H9 (cell line): ENCODE data around the gene FARP1. TPM values are rescaled to one million over a fixed set of nuclear protein-coding genes. Genes with fewer than 3 reads are reported as not detected.

Experiments used
- DNase-seq: peaks from one replicate; pipeline ENCODE4 v3.0.0-alpha.2; 2017
- H2AFZ ChIP-seq: one replicate; pipeline ENCODE4 v1.6.1; 2013; ENCODE audit warnings: mild to moderate bottlenecking, low read length, control low read depth, moderate library complexity
- H2AK5ac ChIP-seq: 2 replicates; pipeline ENCODE4 v1.6.1; 2013; ENCODE audit warnings: low read length, control low read depth, mixed read lengths; ENCODE audit not compliant: insufficient read length
- H2BK120ac ChIP-seq: one replicate; pipeline ENCODE4 v1.6.1; 2013; ENCODE audit warnings: low read depth, mild to moderate bottlenecking, low read length, control low read depth, inconsistent platforms; ENCODE audit not compliant: poor library complexity, severe bottlenecking
- H2BK12ac ChIP-seq: 2 replicates; pipeline ENCODE4 v1.6.1; 2013; ENCODE audit warnings: low read length, control low read depth, mixed read lengths, low read depth; ENCODE audit not compliant: insufficient read length
- H2BK15ac ChIP-seq: 2 replicates; pipeline ENCODE4 v1.6.1; 2013; ENCODE audit warnings: low read depth, low read length, control low read depth
- H2BK20ac ChIP-seq: one replicate; pipeline ENCODE4 v1.6.1; 2013; ENCODE audit warnings: low read depth, mild to moderate bottlenecking, low read length, control low read depth, inconsistent platforms; ENCODE audit not compliant: poor library complexity, severe bottlenecking
- H2BK5ac ChIP-seq: 2 replicates; pipeline ENCODE4 v1.6.1; 2013; ENCODE audit warnings: low read length, control low read depth, mixed read lengths; ENCODE audit not compliant: insufficient read length
- H3K14ac ChIP-seq: 2 replicates; pipeline ENCODE4 v1.6.1; 2013; ENCODE audit warnings: low read length, control low read depth; ENCODE audit not compliant: insufficient read depth
- H3K18ac ChIP-seq: 2 replicates; pipeline ENCODE4 v1.6.1; 2013; ENCODE audit warnings: low read depth, mild to moderate bottlenecking, mixed read lengths, low read length, control low read depth; ENCODE audit not compliant: insufficient read length
- H3K23ac ChIP-seq: 2 replicates; pipeline ENCODE4 v1.6.1; 2013; ENCODE audit warnings: low read length, control low read depth, mixed read lengths, low read depth; ENCODE audit not compliant: insufficient read length
- H3K23me2 ChIP-seq: 2 replicates; pipeline ENCODE4 v1.6.1; 2013; ENCODE audit warnings: low read depth, mild to moderate bottlenecking, mixed read lengths, low read length, control low read depth; ENCODE audit not compliant: insufficient read length, poor library complexity, severe bottlenecking
- H3K27ac ChIP-seq: 2 replicates; pipeline ENCODE4 v1.5.1; 2013; ENCODE audit warnings: low read length, control low read depth, mixed read lengths, low read depth; ENCODE audit not compliant: insufficient read length
- H3K27me3 ChIP-seq: 2 replicates; pipeline ENCODE4 v1.6.1; 2013; ENCODE audit warnings: low read length, control low read depth, inconsistent platforms; ENCODE audit not compliant: insufficient read depth
- H3K4ac ChIP-seq: 2 replicates; pipeline ENCODE4 v1.6.1; 2013; ENCODE audit warnings: low read depth, mild to moderate bottlenecking, control low read depth, inconsistent platforms, low read length, moderate library complexity
- H3K4me1 ChIP-seq: 2 replicates; pipeline ENCODE4 v1.6.1; 2013; ENCODE audit warnings: low read length, control low read depth, inconsistent platforms; ENCODE audit not compliant: insufficient read depth
- H3K4me2 ChIP-seq: 2 replicates; pipeline ENCODE4 v1.6.1; 2013; ENCODE audit warnings: low read length, control low read depth, mixed read lengths; ENCODE audit not compliant: insufficient read length, insufficient read depth
- H3K56ac ChIP-seq: 2 replicates; pipeline ENCODE4 v1.6.1; 2013; ENCODE audit warnings: low read depth, mild to moderate bottlenecking, mixed read lengths, low read length, control low read depth; ENCODE audit not compliant: insufficient read length
- H3K79me1 ChIP-seq: 2 replicates; pipeline ENCODE4 v1.6.1; 2013; ENCODE audit warnings: low read depth, mild to moderate bottlenecking, moderate library complexity, low read length, control low read depth, inconsistent platforms; ENCODE audit not compliant: insufficient read depth, poor library complexity, severe bottlenecking
- H3K79me2 ChIP-seq: 2 replicates; pipeline ENCODE4 v1.6.1; 2013; ENCODE audit warnings: low read length, control low read depth, inconsistent platforms; ENCODE audit not compliant: insufficient read depth
- H3K9ac ChIP-seq: 2 replicates; pipeline ENCODE4 v1.6.1; 2013; ENCODE audit warnings: low read length, control low read depth, mixed read lengths; ENCODE audit not compliant: insufficient read length; ENCODE audit errors: extremely low read depth
- H3K9me3 ChIP-seq: one replicate; pipeline ENCODE4 v1.6.1; 2013; ENCODE audit warnings: low read depth, low read length, inconsistent platforms; ENCODE audit not compliant: control insufficient read depth
- H3T11ph ChIP-seq: one replicate; pipeline ENCODE4 v1.6.1; 2013; ENCODE audit warnings: mild to moderate bottlenecking, low read length, control low read depth, inconsistent platforms
- H4K20me1 ChIP-seq: one replicate; pipeline ENCODE4 v1.6.1; 2013; ENCODE audit not compliant: control insufficient read depth, insufficient read length, insufficient read depth
- H4K5ac ChIP-seq: 2 replicates; pipeline ENCODE4 v1.6.1; 2013; ENCODE audit warnings: low read depth, mild to moderate bottlenecking, mixed read lengths, low read length, control low read depth; ENCODE audit not compliant: insufficient read length
- H4K8ac ChIP-seq: replicated peaks from 2 replicates; pipeline ENCODE4 v1.6.1; 2013; ENCODE audit warnings: low read length, control low read depth, mixed read lengths, low read depth; ENCODE audit not compliant: insufficient read length
- H4K91ac ChIP-seq: 2 replicates; pipeline ENCODE4 v1.6.1; 2013; ENCODE audit warnings: low read depth, mild to moderate bottlenecking, moderate library complexity, mixed read lengths, low read length, control low read depth; ENCODE audit not compliant: insufficient read length
- H3K27ac Mint-ChIP-seq, 3 experiments: 2 replicates in 2 of 3; 3 replicates in 1 of 3; pipeline ENCODE4 v1.8.0; 2020 to 2021; ENCODE audit warnings: mixed read lengths in 3 of 3, mild to moderate bottlenecking in 1 of 3, moderate library complexity in 1 of 3
- H3K27me3 Mint-ChIP-seq: 2 replicates; pipeline ENCODE4 v1.8.0; 2021; ENCODE audit warnings: low read depth, mild to moderate bottlenecking, moderate library complexity, mixed read lengths
- H3K36me3 Mint-ChIP-seq, 3 experiments: 2 replicates in 2 of 3; 3 replicates in 1 of 3; pipeline ENCODE4 v1.8.0; 2020 to 2021; ENCODE audit warnings: low read depth in 3 of 3, mixed read lengths in 3 of 3; ENCODE audit not compliant: insufficient read depth in 1 of 3
- H3K4me1 Mint-ChIP-seq, 2 experiments: 2 replicates each; pipeline ENCODE4 v1.8.0; 2020; ENCODE audit warnings: mixed read lengths in 2 of 2
- H3K4me3 Mint-ChIP-seq, 2 experiments: 2 replicates in 1 of 2; 3 replicates in 1 of 2; pipeline ENCODE4 v1.8.0; 2020 to 2021; ENCODE audit warnings: mild to moderate bottlenecking in 2 of 2, mixed read lengths in 2 of 2, moderate library complexity in 1 of 2
- H3K9me3 Mint-ChIP-seq, 2 experiments: 2 replicates in 1 of 2; 3 replicates in 1 of 2; pipeline ENCODE4 v1.8.0; 2020; ENCODE audit warnings: mild to moderate bottlenecking in 2 of 2, mixed read lengths in 2 of 2, moderate library complexity in 1 of 2
- WGBS: extraction: QIAGEN DNeasy Blood & Tissue Kit; methylation state at CpG from one replicate; pipeline ENCODE4 v1.1.7; 2013; ENCODE audit warnings: missing lambda C conversion rate, low lambda C conversion rate, mixed read lengths; ENCODE audit not compliant: insufficient read length; ENCODE audit errors: extremely low coverage; 5-methylcytosine and 5-hydroxymethylcytosine counted together
- total RNA-seq: library from RNA; stranded (reverse); gene quantifications from 2 replicates; pipeline ENCODE4 v1.2.1, GENCODE V29; 2021
- TF ChIP-seq, protein P1 (sequence below): fragments of 200-600 bp; sonication (generic); conservative IDR thresholded peaks from 3 replicates; pipeline ENCODE4 v1.8.0; 2021; ENCODE audit warnings: antibody characterized with exemption, mild to moderate bottlenecking

Gene FARP1
- total RNA-seq, 1 experiment from 2014 or later: 95.9 TPM

DNA sequence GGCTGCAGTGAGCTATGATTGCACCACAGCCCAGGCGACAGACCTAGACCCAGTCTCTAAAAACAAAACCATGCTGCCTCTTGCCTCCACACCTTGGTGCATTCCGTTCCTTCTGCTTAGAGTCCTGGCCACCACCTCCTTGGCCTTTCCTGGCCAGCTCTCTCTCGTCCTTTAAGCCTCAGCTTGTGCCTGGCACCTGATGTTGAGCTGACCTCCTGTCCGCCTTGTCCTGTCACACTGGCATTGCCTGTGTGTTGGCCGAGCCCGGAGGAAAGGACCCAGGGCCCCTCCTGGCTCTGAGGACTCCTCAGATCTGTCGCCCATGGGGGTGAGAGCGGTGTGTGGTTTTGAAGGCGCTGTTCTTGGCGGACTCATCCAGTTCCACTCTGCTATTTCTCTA lies 290.8 kb downstream of the FARP1 start:
- Mint-ChIP-seq H3K36me3 (peaks cover 0 to 40% (median 30%) of the 10 kb centered on the region in 3 experiments; a peak in 5 of 7 replicates), H3K9me3 (no peaks in the 10 kb centered on the region), H3K4me3 (no peak overlapping the region), H3K27ac (peak overlapping the region in 1 of 3 experiments; percentile 61; a peak in 1 of 7 replicates), H3K4me1 (peaks cover 2 to 5% of the 10 kb centered on the region in 2 experiments; a peak in 2 of 4 replicates), H3K27me3 (no peaks in the 10 kb centered on the region)
- Histone ChIP-seq H4K91ac (no peak overlapping the region), H3K4me1 (no peaks in the 10 kb centered on the region), H4K8ac (no peak overlapping the region), H3K4me2 (no peak overlapping the region), H2BK5ac (no peak overlapping the region), H3K79me2 (no peaks in the 10 kb centered on the region), H3K27me3 (no peaks in the 10 kb centered on the region), H3K9me3 (no peaks in the 10 kb centered on the region), H3K9ac (no peak overlapping the region), H4K20me1 (no peaks in the 10 kb centered on the region), H3K23me2 (no peaks in the 10 kb centered on the region), H2AK5ac (no peak overlapping the region), H4K5ac (no peak overlapping the region), H2BK15ac (no peak overlapping the region), H2BK12ac (no peak overlapping the region), H3K14ac (no peak overlapping the region), H3K23ac (no peak overlapping the region), H3T11ph (no peak overlapping the region), H3K27ac (no peak overlapping the region), H3K4ac (no peak overlapping the region), H3K18ac (no peak overlapping the region), H3K79me1 (no peaks in the 10 kb centered on the region), H3K56ac (no peak overlapping the region), H2BK20ac (no peak overlapping the region), H2BK120ac (no peak overlapping the region), H2AFZ (no peak overlapping the region)
- no peak for DNase-seq
- WGBS: no CpG with 5 or more reads among the region's 10 CpGs
- TF ChIP-seq, protein P1, sequence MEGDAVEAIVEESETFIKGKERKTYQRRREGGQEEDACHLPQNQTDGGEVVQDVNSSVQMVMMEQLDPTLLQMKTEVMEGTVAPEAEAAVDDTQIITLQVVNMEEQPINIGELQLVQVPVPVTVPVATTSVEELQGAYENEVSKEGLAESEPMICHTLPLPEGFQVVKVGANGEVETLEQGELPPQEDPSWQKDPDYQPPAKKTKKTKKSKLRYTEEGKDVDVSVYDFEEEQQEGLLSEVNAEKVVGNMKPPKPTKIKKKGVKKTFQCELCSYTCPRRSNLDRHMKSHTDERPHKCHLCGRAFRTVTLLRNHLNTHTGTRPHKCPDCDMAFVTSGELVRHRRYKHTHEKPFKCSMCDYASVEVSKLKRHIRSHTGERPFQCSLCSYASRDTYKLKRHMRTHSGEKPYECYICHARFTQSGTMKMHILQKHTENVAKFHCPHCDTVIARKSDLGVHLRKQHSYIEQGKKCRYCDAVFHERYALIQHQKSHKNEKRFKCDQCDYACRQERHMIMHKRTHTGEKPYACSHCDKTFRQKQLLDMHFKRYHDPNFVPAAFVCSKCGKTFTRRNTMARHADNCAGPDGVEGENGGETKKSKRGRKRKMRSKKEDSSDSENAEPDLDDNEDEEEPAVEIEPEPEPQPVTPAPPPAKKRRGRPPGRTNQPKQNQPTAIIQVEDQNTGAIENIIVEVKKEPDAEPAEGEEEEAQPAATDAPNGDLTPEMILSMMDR: no peak
